Ovary (tissue), 3 donors: Measurements from ENCODE around the gene COL4A1.

ENCODE experiments used
- EP300 ChIP-seq: sonication (generic); formaldehyde crosslinking; IDR thresholded peaks from one replicate; pipeline ENCODE4 v1.6.1; 2017; ENCODE audit warnings: antibody characterized with exemption
- POLR2A ChIP-seq: fragments of 450-650 bp; IDR thresholded peaks from one replicate; pipeline ENCODE4 v1.6.1; 2017; ENCODE audit warnings: antibody characterized with exemption, mild to moderate bottlenecking, moderate library complexity
- TF ChIP-seq, protein P1 (sequence below), 3 donors: fragments of 450-650 bp in 2 of 3; fragments of 200-600 bp in 1 of 3; IDR thresholded peaks; one replicate each; pipeline versions ENCODE4 v1.5.1 to v1.8.0; 2016 to 2022; ENCODE audit warnings: antibody characterized with exemption in 3 of 3, mild to moderate bottlenecking in 1 of 3
- donor health status: DM: no; HTN: no; CAD: no.

DNA sequence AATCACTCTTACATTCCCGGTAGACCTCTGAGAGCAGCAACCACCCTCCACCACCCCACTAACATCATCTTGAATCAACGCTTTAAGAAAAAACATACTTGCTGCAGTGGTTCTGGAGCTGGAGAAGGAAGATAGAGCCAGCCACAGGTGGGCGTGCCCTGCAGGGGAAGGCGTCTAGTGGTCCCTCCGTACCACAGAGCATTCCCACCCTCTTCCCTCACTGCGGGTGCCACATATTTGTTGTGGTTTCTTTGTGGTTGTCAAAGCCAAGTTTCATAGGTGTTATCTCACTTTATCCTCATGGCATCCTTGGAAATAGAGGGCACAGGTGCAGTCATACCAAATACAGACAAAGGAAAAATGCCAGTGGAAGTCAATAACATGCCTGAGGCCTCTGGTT is 22.3 kb upstream of the COL4A1 start:
- TF ChIP-seq POLR2A (no peak), EP300 (no peak)
- TF ChIP-seq, protein P1, sequence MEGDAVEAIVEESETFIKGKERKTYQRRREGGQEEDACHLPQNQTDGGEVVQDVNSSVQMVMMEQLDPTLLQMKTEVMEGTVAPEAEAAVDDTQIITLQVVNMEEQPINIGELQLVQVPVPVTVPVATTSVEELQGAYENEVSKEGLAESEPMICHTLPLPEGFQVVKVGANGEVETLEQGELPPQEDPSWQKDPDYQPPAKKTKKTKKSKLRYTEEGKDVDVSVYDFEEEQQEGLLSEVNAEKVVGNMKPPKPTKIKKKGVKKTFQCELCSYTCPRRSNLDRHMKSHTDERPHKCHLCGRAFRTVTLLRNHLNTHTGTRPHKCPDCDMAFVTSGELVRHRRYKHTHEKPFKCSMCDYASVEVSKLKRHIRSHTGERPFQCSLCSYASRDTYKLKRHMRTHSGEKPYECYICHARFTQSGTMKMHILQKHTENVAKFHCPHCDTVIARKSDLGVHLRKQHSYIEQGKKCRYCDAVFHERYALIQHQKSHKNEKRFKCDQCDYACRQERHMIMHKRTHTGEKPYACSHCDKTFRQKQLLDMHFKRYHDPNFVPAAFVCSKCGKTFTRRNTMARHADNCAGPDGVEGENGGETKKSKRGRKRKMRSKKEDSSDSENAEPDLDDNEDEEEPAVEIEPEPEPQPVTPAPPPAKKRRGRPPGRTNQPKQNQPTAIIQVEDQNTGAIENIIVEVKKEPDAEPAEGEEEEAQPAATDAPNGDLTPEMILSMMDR (IDR thresholded peaks at IDR 0.05) = no peak
